Transverse colon (tissue), 4 donors: ENCODE data around the gene YBX3. TPM values are rescaled to one million over a fixed set of nuclear protein-coding genes. Genes with fewer than 3 reads are reported as not detected.

Source experiments
- DNase-seq: peaks from one replicate; pipeline ENCODE4 v3.0.0-alpha.2; 2019
- H3K27ac ChIP-seq, 4 donors: fragments of 200-600 bp; sonication (generic); 2 replicates each; pipeline ENCODE4 v1.5.1; 2016 to 2018; ENCODE audit warnings: inconsistent platforms in 4 of 4
- H3K27me3 ChIP-seq: fragments of 200-600 bp; sonication (generic); 2 replicates; pipeline ENCODE4 v1.5.1; 2017; ENCODE audit warnings: inconsistent platforms
- H3K36me3 ChIP-seq, 4 donors: fragments of 200-600 bp; sonication (generic); 2 replicates each; pipeline ENCODE4 v1.5.1; 2017 to 2019; ENCODE audit warnings: inconsistent platforms in 4 of 4
- H3K4me1 ChIP-seq, 4 donors: fragments of 200-600 bp; sonication (generic); 2 replicates each; pipeline ENCODE4 v1.5.1; 2017 to 2020; ENCODE audit warnings: inconsistent platforms in 4 of 4
- H3K4me3 ChIP-seq, 4 donors: fragments of 200-600 bp; sonication (generic); 1 replicate in 1 of 4; 2 replicates in 3 of 4; pipeline versions ENCODE4 v1.5.1 to v1.6.1; 2017 to 2019; ENCODE audit warnings: inconsistent platforms in 4 of 4
- H3K9me3 ChIP-seq, 2 donors: fragments of 200-600 bp; sonication (generic); 2 replicates each; pipeline ENCODE4 v1.5.1; 2017 to 2019; ENCODE audit warnings: inconsistent platforms in 2 of 2
- CTCF ChIP-seq, 5 experiments: fragments of 200-600 bp in 3 of 5; fragments of 450-650 bp in 2 of 5; sonication (generic) in 3 of 5; IDR thresholded peaks; 1 replicate in 2 of 5; 2 replicates in 3 of 5; pipeline ENCODE4 v1.5.1; 2016 to 2017; ENCODE audit warnings: antibody characterized with exemption in 5 of 5, inconsistent platforms in 3 of 5, mild to moderate bottlenecking in 2 of 5, moderate library complexity in 1 of 5
- EP300 ChIP-seq: sonication (generic); formaldehyde crosslinking; IDR thresholded peaks from one replicate; pipeline ENCODE4 v1.6.1; 2017; ENCODE audit warnings: antibody characterized with exemption, low read depth
- POLR2A ChIP-seq: fragments of 450-650 bp; IDR thresholded peaks from one replicate; pipeline ENCODE4 v1.6.1; 2016; ENCODE audit warnings: antibody characterized with exemption, mild to moderate bottlenecking, moderate library complexity
- POLR2AphosphoS5 ChIP-seq, 3 donors: sonication (generic); formaldehyde crosslinking; IDR thresholded peaks; one replicate each; pipeline ENCODE4 v1.6.1; 2016; ENCODE audit warnings: antibody characterized with exemption in 3 of 3
- WGBS, 2 donors: methylation state at CpG; one replicate each; pipeline ENCODE4 v1.1.5; 2018; ENCODE audit warnings: low coverage in 1 of 2; 5-methylcytosine and 5-hydroxymethylcytosine counted together
- in situ Hi-C, 4 donors: fragments of 200-750 bp; cut with MboI; loops; one replicate each; pipeline versions ENCODE4 v1.15.0 to v1.15.1; 2017; ENCODE audit warnings: low sequenced_read_pairs in 3 of 4, low pct_ligation_motif_present in 1 of 4, low pct_unique_long_range_greater_than_20kb in 1 of 4
- intact Hi-C: fragments of 100-400 bp; cut with DNase I; formaldehyde crosslinking; loops from one replicate; pipeline ENCODE4 v1.15.1; 2023; ENCODE audit warnings: low total_unique reads
- total RNA-seq, 4 donors: library from RNA; depleted of rRNA; stranded (reverse); fragments of >200 nt; gene quantifications; one replicate each; pipeline ENCODE4 v1.1.0, GENCODE V29; 2016

Gene YBX3
- total RNA-seq, 4 donors from 2014 or later: 137 to 537 (median 236) TPM

- intact Hi-C loops (no loop called here), in situ Hi-C loops (no loop called here)
- no peaks in the 10 kb centered on the region for H3K27me3 ChIP-seq
- no peak for DNase-seq
- no peaks in the 10 kb centered on the region for H3K36me3 ChIP-seq
- no peak for TF ChIP-seq CTCF (IDR thresholded peaks at IDR 0.05)
- 52 to 65% methylated on average over 2 to 3 of the region's 3 CpGs for WGBS, 2 donors
- H3K9me3 ChIP-seq: no peaks in the 10 kb centered on the region
- H3K27ac ChIP-seq: no peak overlapping the region
- no peak overlapping the region for H3K4me3 ChIP-seq
- H3K4me1 ChIP-seq: peaks cover 0 to 33% (median 10%) of the 10 kb centered on the region in 4 donors
These were observed 59.3 kb downstream of the YBX3 start for GRCh38 chr12:10663869-10664268.

GRCh38 chr12:10661338-10661737 lies 61.8 kb downstream of the YBX3 start:
- no peaks in the 10 kb centered on the region for H3K27me3 ChIP-seq
- TF ChIP-seq POLR2AphosphoS5 (IDR thresholded peaks at IDR 0.05) (peak in 1 of 3 donors; percentile 58), CTCF (IDR thresholded peaks at IDR 0.05) (no peak)
- in situ Hi-C loops (no loop called here), intact Hi-C loops (no loop called here)
- 35 to 42% methylated on average over 3 of the region's 3 CpGs for WGBS, 2 donors
- peak; percentile 45 for DNase-seq
- H3K4me3 ChIP-seq: no peak overlapping the region
- peaks cover 0 to 24% (median 7%) of the 10 kb centered on the region in 4 donors for H3K4me1 ChIP-seq
- no peaks in the 10 kb centered on the region for H3K9me3 ChIP-seq
- no peaks in the 10 kb centered on the region for H3K36me3 ChIP-seq
- peak overlapping the region; percentile 35 to 66 (median 56) for H3K27ac ChIP-seq

GRCh38 chr12:10654003-10654402 lies 69.1 kb downstream of the YBX3 start:
- TF ChIP-seq POLR2A: no peak
- TF ChIP-seq EP300: no peak
- H3K9me3 ChIP-seq: no peaks in the 10 kb centered on the region
- DNase-seq: no peak
- no peaks in the 10 kb centered on the region for H3K36me3 ChIP-seq
- H3K4me1 ChIP-seq: peaks cover 0 to 22% (median 9%) of the 10 kb centered on the region in 4 donors
- in situ Hi-C loops: no loop called here
- intact Hi-C loops: no loop called here
- H3K27ac ChIP-seq: no peak overlapping the region
- no peaks in the 10 kb centered on the region for H3K27me3 ChIP-seq
- H3K4me3 ChIP-seq: no peak overlapping the region

GRCh38 chr12:10652192-10652591 lies 70.9 kb downstream of the YBX3 start:
- no peaks in the 10 kb centered on the region for H3K36me3 ChIP-seq
- no peak overlapping the region for H3K4me3 ChIP-seq
- H3K27ac ChIP-seq: peak overlapping the region in 3 of 4 donors; percentile 44 to 58 (median 49)
- TF ChIP-seq POLR2AphosphoS5 (IDR thresholded peaks at IDR 0.05): no peak
- no peak for TF ChIP-seq POLR2A
- TF ChIP-seq CTCF (IDR thresholded peaks at IDR 0.05): no peak
- no peak for TF ChIP-seq EP300
- no peak for DNase-seq
- WGBS, 2 donors: 67 to 70% methylated on average over 3 of the region's 3 CpGs
- in situ Hi-C loops (no loop called here), intact Hi-C loops (no loop called here)
- H3K4me1 ChIP-seq: peaks cover 0 to 22% (median 9%) of the 10 kb centered on the region in 4 donors
- H3K9me3 ChIP-seq: peaks cover 0 to 2% of the 10 kb centered on the region in 2 donors
- H3K27me3 ChIP-seq: no peaks in the 10 kb centered on the region

Other genes with a start within 250 kb of the YBX3 start
- under 1 TPM in 1 of 4 donors, not detected in 3; 0.41 TPM for gene EIF2S3B, start 217.4 kb downstream of the YBX3 start, total RNA-seq
- gene MAGOHB, start 109.7 kb downstream of the YBX3 start, total RNA-seq: 1 to 10 TPM in 2 of 4 donors, under 1 TPM in 1, not detected in 1; 0.75 to 9.7 (median 8.1) TPM
- 10 to 100 TPM in 3 of 4 donors, 1 to 10 TPM in 1; 8.4 to 41.6 (median 19.2) TPM for gene STYK1, start 49.3 kb downstream of the YBX3 start, total RNA-seq
- not detected for gene TAS2R7, start 79.3 kb upstream of the YBX3 start, total RNA-seq
- not detected for gene TAS2R8, start 84.0 kb upstream of the YBX3 start, total RNA-seq
- gene TAS2R9, start 86.8 kb upstream of the YBX3 start, total RNA-seq: not detected
- gene TAS2R10, start 103.0 kb upstream of the YBX3 start, total RNA-seq: under 1 TPM in 1 of 4 donors, not detected in 3; 0.79 TPM
- gene PRR4, start 126.2 kb upstream of the YBX3 start, total RNA-seq: 1 to 10 TPM in 2 of 4 donors, not detected in 2; 1.1 to 2.6 TPM
- gene PRH1, start 160.9 kb upstream of the YBX3 start, total RNA-seq: 10 to 100 TPM in 3 of 4 donors, 1 to 10 TPM in 1; 4.8 to 64.8 (median 32.2) TPM
- 1 to 10 TPM in 2 of 4 donors, not detected in 2; 1.5 to 6.2 TPM for gene TAS2R13, start 186.2 kb upstream of the YBX3 start, total RNA-seq
- gene PRH2, start 205.9 kb upstream of the YBX3 start, total RNA-seq: not detected
- 1 to 10 TPM in 3 of 4 donors, not detected in 1; 1.5 to 5.1 (median 3.8) TPM for gene TAS2R14, start 215.9 kb upstream of the YBX3 start, total RNA-seq